HL-60/S4 treated with retinoic acid at 250 ng/mL for 4 days and 3 days (cell line): ENCODE measurements around the gene CNBP.

Experiments
- in situ Hi-C: fragments of 300-500 bp; cut with MboI; formaldehyde crosslinking; loops from 2 replicates; pipeline ENCODE4 v1.7.0; 2022; ENCODE audit warnings: low sequenced_read_pairs

The CNBP gene

GRCh38 chr3:129132097-129132866, 51.4 kb downstream of the CNBP start:
- in situ Hi-C loops, result no loop called here

DNA sequence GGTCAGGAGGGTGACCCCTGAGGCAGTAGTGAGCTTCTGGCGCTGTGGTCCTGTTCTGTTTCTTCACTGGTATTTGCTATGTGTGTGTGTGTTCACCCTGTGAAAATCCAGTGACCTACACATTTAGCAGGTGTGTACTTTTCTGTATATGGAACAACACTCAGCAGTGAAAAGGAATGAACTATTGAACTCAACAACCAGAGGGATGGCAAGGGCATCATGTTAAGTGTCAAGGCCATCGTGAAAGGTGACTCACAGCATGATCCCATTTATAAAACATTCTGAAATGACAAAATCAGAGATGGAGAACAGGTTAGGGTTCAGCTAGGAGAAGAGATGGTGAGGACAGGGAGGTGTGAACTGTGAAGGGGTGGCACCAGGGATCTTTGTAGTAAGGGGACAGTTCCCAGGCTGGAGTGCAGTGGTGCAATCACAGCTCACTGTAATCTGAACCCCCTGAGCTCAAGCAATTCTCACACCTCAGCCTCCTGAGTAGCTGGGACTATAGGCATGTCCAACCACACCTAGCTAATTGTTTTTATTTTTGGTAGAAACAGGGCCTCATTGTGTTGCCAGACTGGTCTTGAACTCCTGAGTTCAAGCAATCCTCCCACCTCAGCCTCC, 52.1 kb downstream of the CNBP start:
- in situ Hi-C loops, result no loop called here

GRCh38 chr3:129130291-129130813, 53.3 kb downstream of the CNBP start:
- in situ Hi-C loops, result no loop called here

DNA sequence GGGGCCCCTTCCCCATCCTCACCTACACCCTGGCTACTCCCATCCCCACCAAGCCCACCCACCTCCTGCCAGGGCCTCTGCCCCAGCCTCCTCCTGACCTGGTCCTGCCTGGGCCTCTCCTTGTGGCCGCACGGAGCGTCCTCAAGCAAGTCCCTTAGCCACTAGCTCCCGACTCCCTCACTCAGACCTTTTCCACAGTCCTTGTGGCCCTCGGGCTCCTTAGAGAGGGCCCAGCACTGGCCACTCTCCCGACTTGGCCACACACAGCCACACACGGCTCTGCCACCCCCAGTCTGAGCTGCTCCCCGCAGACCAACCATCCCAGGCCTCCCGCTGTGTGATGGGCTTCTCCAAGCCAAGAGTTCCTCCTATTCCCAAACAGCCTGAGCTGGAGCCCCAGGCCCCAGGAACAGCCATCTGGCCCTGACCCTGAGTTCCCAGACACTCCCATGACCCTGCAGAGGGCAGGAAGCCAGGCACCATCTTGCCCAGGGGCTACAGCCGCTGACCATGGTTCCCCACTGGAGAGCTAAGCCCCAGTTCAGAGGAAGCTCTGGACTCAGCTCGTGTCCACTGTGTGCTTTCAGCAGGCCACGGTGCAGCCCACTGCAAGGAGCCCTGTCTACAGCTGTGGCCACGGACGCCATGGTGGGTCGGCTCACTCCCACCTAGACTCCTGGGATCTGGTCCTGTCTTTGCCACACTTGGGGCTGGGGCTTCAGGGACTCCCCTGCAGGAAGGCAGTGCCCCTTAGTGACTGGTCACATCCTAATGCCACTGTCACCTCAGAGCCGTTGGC, 55.1 kb downstream of the CNBP start:
- in situ Hi-C loops, result no loop called here

- in situ Hi-C loops, result no loop called here
These were observed 56.9 kb downstream of the CNBP start for GRCh38 chr3:129126726-129127280.

GRCh38 chr3:129123314-129124060, 60.2 kb downstream of the CNBP start:
- in situ Hi-C loops, result no loop called here

- in situ Hi-C loops, result no loop called here
These were observed 61.2 kb downstream of the CNBP start for GRCh38 chr3:129122412-129123011.

GRCh38 chr3:129121792-129122411, 61.8 kb downstream of the CNBP start, which contains the start of gene RAB43:
RAB43 (minus strand) TSS chr3:129121804; CDS start chr3:129121489, 315 bp downstream.
- in situ Hi-C loops, result no loop called here

- in situ Hi-C loops, result no loop called here
These were observed 62.5 kb downstream of the CNBP start for GRCh38 chr3:129121016-129121791.

- in situ Hi-C loops, result no loop called here
These were observed 63.3 kb downstream of the CNBP start for GRCh38 chr3:129120254-129121004.

GRCh38 chr3:129119365-129120100, 64.2 kb downstream of the CNBP start:
- in situ Hi-C loops, result no loop called here

- in situ Hi-C loops, result no loop called here
These were observed 65.0 kb downstream of the CNBP start for GRCh38 chr3:129118745-129119144.
